HCT116 (cell line): ENCODE measurements around the gene KRT83. TPM values are rescaled to one million over a fixed set of nuclear protein-coding genes. Genes with fewer than 3 reads are reported as not detected.

ENCODE experiments used
- ATAC-seq: fragments of 200-7000 bp; cut with Tn5 transposase; 2 replicates; pipeline ENCODE4 v1.9.1; 2020; ENCODE audit warnings: mild to moderate bottlenecking, moderate library complexity
- BruUV-seq: library from RNA; stranded (reverse); fragments of 400-500 nt; replicated peaks from 2 replicates; lab custom pipeline; 2021; lab: Mats Ljungman, UMichigan
- CTCF ChIA-PET: fragments of 300-600 bp; sonication (Branson Sonifier 250); formaldehyde crosslinking; loops from one replicate; lab custom pipeline; 2021; ENCODE audit warnings: antibody characterized with exemption; lab: Charles Lee
- POLR2A ChIA-PET: fragments of 300-600, 350-600 bp; sonication (Branson Sonifier 250); formaldehyde crosslinking; loops from one replicate; lab custom pipeline; 2021; ENCODE audit warnings: antibody characterized with exemption; lab: Charles Lee
- RAD21 ChIA-PET, 2 experiments: fragments of 300-600 bp; sonication (Branson Sonifier 250); formaldehyde crosslinking; loops; one replicate each; lab custom pipeline; 2023; ENCODE audit warnings: low total read pairs in 2 of 2; ENCODE audit not compliant: uncharacterized antibody in 2 of 2, unreplicated experiment in 2 of 2, low non-redundant PET in 1 of 2; lab: Charles Lee
- DNase-seq: peaks from one replicate; pipeline ENCODE4 v3.0.0-alpha.2; 2010; ENCODE audit warnings: low read depth, low spot score
- H2AFZ ChIP-seq: fragments of 200-600 bp; shearing (Covaris generic), sonication (generic); 2 replicates; pipeline ENCODE4 v1.6.1; 2017; ENCODE audit warnings: low read depth, mixed run types, mixed read lengths, antibody characterized with exemption, low read length; ENCODE audit not compliant: poor library complexity, severe bottlenecking
- H3K27ac ChIP-seq: 2 replicates; pipeline ENCODE4 v1.5.1; 2012; ENCODE audit warnings: low read depth, low read length
- H3K27me3 ChIP-seq: fragments of 200-600 bp; sonication (generic); 2 replicates; pipeline ENCODE4 v1.6.1; 2016; ENCODE audit warnings: mixed run types, low read length, mixed read lengths; ENCODE audit not compliant: insufficient read depth
- H3K36me3 ChIP-seq, 2 experiments: fragments of 200-500 bp in 1 of 2; fragments of 200-600 bp in 1 of 2; sonication (Bioruptor generic) in 1 of 2; sonication (generic) in 1 of 2; 2 replicates each; pipeline versions ENCODE4 v1.5.1 to v1.6.1; 2014 to 2016; ENCODE audit warnings: low read length in 2 of 2, inconsistent platforms in 1 of 2, mixed read lengths in 1 of 2, mixed run types in 1 of 2; ENCODE audit not compliant: insufficient read depth in 2 of 2, control insufficient read depth in 1 of 2
- H3K4me1 ChIP-seq, 2 experiments: fragments of 200-600 bp in 1 of 2; sonication (generic) in 1 of 2; 2 replicates each; pipeline versions ENCODE4 v1.5.1 to v1.6.1; 2012 to 2017; ENCODE audit warnings: low read length in 2 of 2, inconsistent platforms in 1 of 2, mild to moderate bottlenecking in 1 of 2, mixed read lengths in 1 of 2, mixed run types in 1 of 2, moderate library complexity in 1 of 2; ENCODE audit not compliant: insufficient read depth in 2 of 2, control insufficient read depth in 1 of 2
- H3K4me2 ChIP-seq: fragments of 200-600 bp; sonication (generic); 2 replicates; pipeline ENCODE4 v1.6.1; 2017; ENCODE audit warnings: mixed run types, low read length, mixed read lengths
- H3K4me3 ChIP-seq, 2 experiments: fragments of 200-600 bp in 1 of 2; sonication (generic) in 1 of 2; replicated peaks in 1 of 2; 2 replicates each; pipeline ENCODE4 v1.5.1; 2011 to 2016; ENCODE audit warnings: low read length in 2 of 2, control low read depth in 1 of 2, low read depth in 1 of 2, mild to moderate bottlenecking in 1 of 2, mixed read lengths in 1 of 2, mixed run types in 1 of 2
- H3K79me2 ChIP-seq: fragments of 200-600 bp; sonication (generic); 2 replicates; pipeline ENCODE4 v1.6.1; 2017; ENCODE audit warnings: mild to moderate bottlenecking, mixed run types, low read length, moderate library complexity, mixed read lengths; ENCODE audit not compliant: insufficient read depth
- H3K9ac ChIP-seq: fragments of 200-600 bp; sonication (generic); 2 replicates; pipeline ENCODE4 v1.6.1; 2016; ENCODE audit warnings: low read length, mixed read lengths
- H3K9me2 ChIP-seq: fragments of 200-600 bp; sonication (generic), shearing (Covaris generic); 2 replicates; pipeline ENCODE4 v1.6.1; 2017; ENCODE audit warnings: mixed run types, mild to moderate bottlenecking, moderate library complexity; ENCODE audit not compliant: insufficient read depth
- H3K9me3 ChIP-seq, 2 experiments: fragments of 200-500 bp in 1 of 2; fragments of 200-600 bp in 1 of 2; sonication (Bioruptor generic) in 1 of 2; sonication (generic) in 1 of 2; 2 replicates each; pipeline ENCODE4 v1.6.1; 2014 to 2017; ENCODE audit warnings: low read length in 2 of 2, mixed read lengths in 2 of 2, inconsistent platforms in 1 of 2, low read depth in 1 of 2, mild to moderate bottlenecking in 1 of 2, mixed run types in 1 of 2, moderate library complexity in 1 of 2; ENCODE audit not compliant: control insufficient read depth in 1 of 2, insufficient read depth in 1 of 2
- H4K20me1 ChIP-seq: fragments of 200-600 bp; sonication (generic), shearing (Covaris generic); 2 replicates; pipeline ENCODE4 v1.6.1; 2017; ENCODE audit warnings: mixed run types, mild to moderate bottlenecking, moderate library complexity; ENCODE audit not compliant: insufficient read depth
- ATF3 ChIP-seq: IDR thresholded peaks from 2 replicates; pipeline ENCODE4 v1.6.1; 2012
- JUND ChIP-seq: IDR thresholded peaks from 2 replicates; pipeline ENCODE4 v1.6.1; 2012
- POLR2A ChIP-seq: IDR thresholded peaks from 2 replicates; pipeline ENCODE4 v1.7.0; 2011; ENCODE audit warnings: borderline replicate concordance; ENCODE audit not compliant: insufficient read depth, insufficient read length; ENCODE audit errors: extremely low read depth
- SIN3A ChIP-seq: IDR thresholded peaks from 2 replicates; pipeline ENCODE4 v1.6.1; 2012; ENCODE audit warnings: low read depth
- SP1 ChIP-seq: IDR thresholded peaks from 2 replicates; pipeline ENCODE4 v1.6.1; 2012; ENCODE audit warnings: low read depth
- ZBTB33 ChIP-seq: IDR thresholded peaks from 2 replicates; pipeline ENCODE4 v1.6.1; 2011; ENCODE audit warnings: mild to moderate bottlenecking, low read length, moderate library complexity; ENCODE audit not compliant: insufficient replicate concordance; ENCODE audit errors: extremely low read depth
- ZFX ChIP-seq: fragments of 450-650 bp; IDR thresholded peaks from 2 replicates; pipeline ENCODE4 v1.6.1; 2017
- intact Hi-C: fragments of 100-400 bp; cut with micrococcal nuclease; formaldehyde crosslinking; loops from 2 replicates; pipeline ENCODE4 v1.10.0; 2022
- total RNA-seq: library from RNA; stranded (reverse); gene quantifications from one replicate; pipeline ENCODE4 v1.2.1, GENCODE V29; 2021; ENCODE audit not compliant: unreplicated experiment

Gene KRT83
- total RNA-seq, 1 experiment from 2014 or later: not detected

GRCh38 chr12:52351196-52352059 lies 30.2 kb upstream of the KRT83 start (continued):
- TF ChIP-seq ZBTB33 (no peak), POLR2A (no peak), SIN3A (no peak), ZFX (no peak), JUND (no peak)

GRCh38 chr12:52350786-52351185 lies 29.6 kb upstream of the KRT83 start:
- RAD21 ChIA-PET: no interaction called here
- intact Hi-C loops: no loop called here

More at GRCh38 chr12:52350786-52351185, 29.6 kb upstream of the KRT83 start:
- H4K20me1 ChIP-seq: no peaks in the 10 kb centered on the region
- H2AFZ ChIP-seq: no peak overlapping the region
- no peak overlapping the region for H3K9ac ChIP-seq
- H3K4me2 ChIP-seq: no peak overlapping the region
- H3K9me3 ChIP-seq: no peaks in the 10 kb centered on the region
- no peak overlapping the region for H3K4me3 ChIP-seq
- no peak for ATAC-seq
- no peaks in the 10 kb centered on the region; the same call in 1 of the 2 replicates for H3K27me3 ChIP-seq
- peaks cover 4 to 13% of the 10 kb centered on the region in 2 experiments for H3K4me1 ChIP-seq
- ChIA-PET POLR2A (no interaction called here), CTCF (interaction anchor here (1.8 to 2.3 kb wide), 2 partner anchors 11 to 23 kb away, joined by 6 read pairs; no protein-coding TSS in a partner anchor)
- no peak overlapping the region for H3K27ac ChIP-seq
- DNase-seq: no peak
- BruUV-seq: no TSS peak
- H3K79me2 ChIP-seq: no peaks in the 10 kb centered on the region
- H3K9me2 ChIP-seq: no peaks in the 10 kb centered on the region
- TF ChIP-seq ATF3 (no peak), SP1 (no peak), SIN3A (no peak)
- no peaks in the 10 kb centered on the region for H3K36me3 ChIP-seq
